MG63 (cell line): ENCODE results near the gene ARID1B. TPM values are rescaled to one million over a fixed set of nuclear protein-coding genes. Genes with fewer than 3 reads are reported as not detected.
"Not testable (repeated sequence)": the region's sequence is repeated elsewhere in the genome, so short reads cannot be mapped to it uniquely, and the experiment has no call there.

Experiments used
- DNase-seq: peaks from one replicate; pipeline ENCODE4 v3.0.0-alpha.2; 2020
- H3K27me3 ChIP-seq: fragments of 250-450 bp; sonication (Bioruptor Pico); 2 replicates; pipeline ENCODE4 v1.5.1; 2020; ENCODE audit warnings: mild to moderate bottlenecking, moderate library complexity
- H3K36me3 ChIP-seq: fragments of 250-450 bp; sonication (Bioruptor Pico); 2 replicates; pipeline ENCODE4 v1.5.1; 2020; ENCODE audit warnings: mild to moderate bottlenecking, moderate library complexity
- H3K4me3 ChIP-seq: fragments of 250-450 bp; sonication (Bioruptor Pico); 2 replicates; pipeline ENCODE4 v1.5.1; 2020; ENCODE audit warnings: mild to moderate bottlenecking, moderate library complexity
- H3K9me3 ChIP-seq: fragments of 250-450 bp; sonication (Bioruptor Pico); 2 replicates; pipeline ENCODE4 v1.5.1; 2020; ENCODE audit warnings: mild to moderate bottlenecking, moderate library complexity
- total RNA-seq: library from RNA; depleted of rRNA; stranded (reverse); fragments of >200 nt; shearing (Covaris generic); gene quantifications from 2 replicates; pipeline ENCODE4 v1.2.3, GENCODE V29; 2014; ENCODE audit warnings: low replicate concordance

The ARID1B gene
- total RNA-seq, 1 experiment from 2014 or later: 9.9 TPM

GRCh38 chr6:156977527-156978291 lies 200.5 kb downstream of the ARID1B start:
- peak; percentile 74 for DNase-seq
- peak overlapping the region; percentile 8; the same call in 1 of the 2 replicates for H3K4me3 ChIP-seq
- H3K36me3 ChIP-seq: no peaks in the 10 kb centered on the region

DNA sequence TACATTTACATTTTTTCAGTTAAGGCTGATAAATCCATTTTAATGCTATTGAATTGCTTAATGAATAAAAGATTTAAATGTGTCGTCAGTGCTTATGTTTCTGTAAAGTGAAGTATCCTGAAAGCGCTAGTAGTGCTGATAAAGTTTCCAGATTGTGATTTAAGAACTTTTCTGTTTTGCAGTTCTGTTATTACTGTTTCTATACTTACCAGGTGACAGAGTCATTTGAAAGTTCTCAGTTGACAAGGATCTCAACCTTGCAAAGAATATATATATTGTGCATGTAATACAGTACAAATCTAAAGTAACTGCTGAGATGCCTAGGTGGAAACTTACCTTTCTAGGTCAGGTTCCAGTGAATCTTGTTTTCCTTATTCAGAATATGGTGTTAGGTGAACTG lies 201.8 kb downstream of the ARID1B start:
- H3K9me3 ChIP-seq: no peaks in the 10 kb centered on the region; the same call in 1 of the 2 replicates
- no peak for DNase-seq

More at GRCh38 chr6:156977527-156978291, 200.5 kb downstream of the ARID1B start:
- Histone ChIP-seq H3K9me3 (no peaks in the 10 kb centered on the region; the same call in 1 of the 2 replicates), H3K27me3 (no peaks in the 10 kb centered on the region)

DNA sequence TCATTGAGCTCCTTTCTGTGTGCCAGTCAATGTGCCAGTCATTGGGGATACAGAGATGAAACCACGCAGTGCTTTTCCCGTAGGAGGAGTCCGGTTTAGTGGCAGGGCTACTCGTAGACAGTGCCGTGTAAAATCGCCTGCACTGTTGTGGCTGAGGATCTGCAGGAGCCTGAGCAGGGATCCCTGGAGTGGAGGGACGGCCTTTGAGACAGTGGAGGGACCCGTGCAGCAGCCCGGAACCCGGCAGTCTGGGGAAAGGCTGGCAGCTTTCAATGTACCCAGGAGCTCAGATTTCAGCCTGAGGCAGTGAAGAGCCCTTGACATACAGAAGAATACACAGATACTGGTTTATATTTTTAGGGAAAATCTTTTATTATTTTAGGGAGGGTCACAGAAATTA lies 203.3 kb downstream of the ARID1B start:
- no peak overlapping the region for H3K4me3 ChIP-seq
- no peaks in the 10 kb centered on the region for H3K9me3 ChIP-seq
- peak; percentile 31 for DNase-seq
- H3K27me3 ChIP-seq: no peaks in the 10 kb centered on the region
- H3K36me3 ChIP-seq: no peaks in the 10 kb centered on the region

More for the DNA sequence above, 201.8 kb downstream of the ARID1B start:
- H3K27me3 ChIP-seq: no peaks in the 10 kb centered on the region
- no peaks in the 10 kb centered on the region for H3K36me3 ChIP-seq
- H3K4me3 ChIP-seq: no peak overlapping the region

GRCh38 chr6:156980948-156981347 lies 203.8 kb downstream of the ARID1B start:
- no peaks in the 10 kb centered on the region for H3K27me3 ChIP-seq
- no peak for DNase-seq
- no peak overlapping the region for H3K4me3 ChIP-seq
- H3K36me3 ChIP-seq: no peaks in the 10 kb centered on the region
- no peaks in the 10 kb centered on the region for H3K9me3 ChIP-seq

GRCh38 chr6:156982168-156982567 lies 205.0 kb downstream of the ARID1B start:
- Histone ChIP-seq H3K27me3 (no peaks in the 10 kb centered on the region), H3K36me3 (no peaks in the 10 kb centered on the region), H3K9me3 (no peaks in the 10 kb centered on the region), H3K4me3 (no peak overlapping the region)
- no peak for DNase-seq

GRCh38 chr6:156982864-156983263 lies 205.7 kb downstream of the ARID1B start:
- not testable (repeated sequence) for H3K27me3 ChIP-seq, H3K9me3 ChIP-seq, DNase-seq, H3K4me3 ChIP-seq, H3K36me3 ChIP-seq

DNA sequence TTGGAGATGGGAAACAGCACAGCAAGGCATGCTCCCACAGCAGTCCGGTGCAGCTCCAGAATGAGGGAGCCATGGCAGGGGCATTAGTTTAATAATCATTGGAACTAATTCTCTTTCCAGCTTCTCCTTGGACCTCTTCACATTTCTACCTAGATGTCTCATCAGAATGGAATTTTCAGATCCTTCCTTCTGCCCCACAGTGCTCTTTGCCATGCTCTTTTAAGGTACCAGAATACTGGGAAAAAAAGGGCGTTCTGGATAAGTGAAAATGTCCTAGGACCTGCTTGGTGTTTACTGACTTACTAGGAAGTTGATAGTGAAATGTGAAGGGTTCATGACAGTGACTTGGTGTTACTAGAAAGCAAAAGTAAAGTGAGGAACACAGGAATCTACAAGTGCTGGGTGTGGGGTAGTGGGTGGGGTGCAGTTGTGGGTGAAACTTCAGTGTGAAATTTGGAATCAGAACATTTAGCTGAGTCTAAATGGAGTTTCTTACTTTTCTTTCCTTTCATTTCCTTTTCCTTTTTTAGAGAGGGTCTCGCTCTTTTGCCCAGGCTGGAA lies 207.1 kb downstream of the ARID1B start:
- no peaks in the 10 kb centered on the region for H3K9me3 ChIP-seq
- no peaks in the 10 kb centered on the region for H3K36me3 ChIP-seq
- H3K4me3 ChIP-seq: no peak overlapping the region
- no peaks in the 10 kb centered on the region for H3K27me3 ChIP-seq
- DNase-seq: no peak

- no peaks in the 10 kb centered on the region for H3K27me3 ChIP-seq
- no peak for DNase-seq
- no peaks in the 10 kb centered on the region for H3K36me3 ChIP-seq
- no peaks in the 10 kb centered on the region for H3K9me3 ChIP-seq
- no peak overlapping the region for H3K4me3 ChIP-seq
Observed at GRCh38 chr6:156985309-156985708, 208.1 kb downstream of the ARID1B start.

DNA sequence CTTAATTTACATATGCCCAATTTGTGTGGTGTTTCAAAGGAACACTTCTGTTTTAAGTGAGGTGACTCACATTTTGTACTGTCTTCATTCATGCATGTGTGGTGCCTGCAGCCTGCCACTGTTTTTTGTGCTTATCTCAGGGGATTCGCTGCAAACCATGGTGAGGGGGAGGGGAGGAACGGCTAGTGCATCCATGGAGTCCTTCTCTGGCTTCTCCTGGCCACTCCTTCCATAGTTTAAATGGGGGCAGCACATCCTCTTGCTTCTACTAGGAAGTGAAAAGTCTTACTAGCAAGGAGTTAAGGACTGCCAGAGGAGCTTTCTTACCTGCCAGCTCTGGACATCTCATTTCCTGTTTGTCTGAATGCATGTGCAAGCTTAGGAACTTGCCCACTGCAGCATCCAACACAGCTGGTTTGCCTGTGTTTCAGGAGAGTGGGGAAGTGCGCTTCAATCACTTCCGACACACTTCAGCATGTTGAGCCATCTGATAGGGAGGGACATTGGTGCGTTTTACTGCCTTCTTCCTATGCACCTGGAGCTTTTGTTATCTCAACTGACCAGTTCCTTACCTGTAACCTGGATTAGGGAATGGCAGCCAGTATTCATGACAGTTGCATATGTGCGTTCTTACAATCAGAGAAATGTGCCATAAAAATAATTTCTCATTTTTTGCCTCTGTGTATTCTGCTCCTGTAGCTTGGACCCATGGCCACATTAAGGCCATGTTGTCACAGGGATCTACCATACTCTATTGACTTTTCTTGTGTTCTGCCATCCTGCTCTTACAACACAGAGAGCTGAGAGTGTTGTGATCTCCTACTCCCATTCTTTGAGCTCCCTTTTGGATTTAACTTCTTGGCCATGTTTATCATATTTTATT lies 211.3 kb downstream of the ARID1B start:
- Histone ChIP-seq H3K4me3 (no peak overlapping the region), H3K27me3 (no peaks in the 10 kb centered on the region), H3K9me3 (no peaks in the 10 kb centered on the region), H3K36me3 (no peaks in the 10 kb centered on the region)
- DNase-seq: no peak

DNA sequence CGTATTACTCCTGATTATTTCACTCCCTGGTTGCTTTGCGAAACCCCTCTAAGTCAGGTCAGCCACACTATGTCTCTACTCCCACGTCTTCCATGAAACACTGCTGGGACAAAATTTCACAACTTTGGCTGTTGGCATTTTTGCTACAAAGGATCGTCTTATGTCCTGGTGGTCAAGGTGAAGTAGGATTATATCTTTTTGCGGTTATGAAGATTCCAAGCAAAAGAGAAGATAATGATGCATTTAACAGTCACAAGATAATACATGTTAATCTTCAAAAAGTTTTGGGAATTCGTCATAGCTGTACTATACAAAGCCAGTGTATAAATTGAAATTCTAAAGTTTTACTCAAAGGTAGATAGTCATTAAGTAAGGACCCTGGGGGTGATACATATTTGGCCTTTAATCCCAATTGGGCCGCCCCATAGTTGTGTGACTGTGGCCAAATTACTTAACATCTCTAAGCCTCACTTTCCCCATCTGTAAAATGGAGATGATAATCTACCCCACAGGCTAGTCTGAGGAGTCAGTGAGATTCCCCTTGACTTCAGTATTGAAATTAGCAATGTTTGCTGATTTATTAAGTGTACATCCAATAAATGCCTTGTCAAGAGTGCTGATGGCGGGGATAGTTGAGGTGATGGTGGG lies 212.1 kb downstream of the ARID1B start:
- Histone ChIP-seq H3K9me3 (no peaks in the 10 kb centered on the region), H3K4me3 (no peak overlapping the region), H3K27me3 (no peaks in the 10 kb centered on the region), H3K36me3 (no peaks in the 10 kb centered on the region)
- no peak for DNase-seq

DNA sequence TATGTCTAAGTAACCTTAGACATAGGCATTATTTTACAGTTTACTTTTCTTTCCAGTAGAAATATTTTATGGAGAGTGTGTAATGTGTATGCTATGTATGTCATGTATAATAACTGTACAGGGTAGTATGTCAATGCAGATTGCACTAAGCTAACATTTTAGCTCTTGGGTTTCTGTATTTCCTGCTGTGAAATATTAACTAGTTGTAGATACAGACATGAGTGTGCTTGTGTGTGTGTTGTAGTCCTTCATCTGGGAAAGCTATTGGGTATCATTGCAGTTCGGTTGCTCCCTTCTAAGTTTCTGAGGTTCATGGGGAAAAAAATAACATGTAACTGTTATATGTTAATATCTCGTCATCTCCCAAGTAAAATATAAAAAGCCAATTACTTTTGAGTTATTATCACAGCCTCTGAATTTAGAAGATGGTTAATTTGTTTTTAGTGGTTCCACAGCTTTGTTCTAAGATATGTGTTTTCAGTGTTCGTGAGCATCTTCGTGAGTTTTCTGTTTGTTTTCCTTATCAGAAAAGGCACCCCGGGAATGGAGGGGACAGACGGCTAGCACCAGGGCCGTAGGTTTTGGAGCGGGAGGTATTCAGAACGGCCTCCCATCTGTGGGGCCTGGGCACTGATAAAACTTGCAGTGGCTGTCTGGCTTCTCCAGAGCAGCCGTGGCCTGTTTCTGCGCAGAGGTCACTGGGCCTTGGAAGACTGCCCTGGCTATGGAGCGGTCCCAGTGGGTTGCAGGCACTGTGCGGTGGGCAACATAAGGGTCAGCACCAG lies 215.0 kb downstream of the ARID1B start:
- Histone ChIP-seq H3K36me3 (no peaks in the 10 kb centered on the region), H3K4me3 (no peak overlapping the region), H3K9me3 (no peaks in the 10 kb centered on the region), H3K27me3 (no peaks in the 10 kb centered on the region)
- DNase-seq: no peak

GRCh38 chr6:156993713-156994112 lies 216.5 kb downstream of the ARID1B start:
- Histone ChIP-seq H3K27me3 (no peaks in the 10 kb centered on the region), H3K36me3 (no peaks in the 10 kb centered on the region), H3K4me3 (no peak overlapping the region), H3K9me3 (no peaks in the 10 kb centered on the region)
- DNase-seq: no peak

- H3K36me3 ChIP-seq: no peaks in the 10 kb centered on the region
- no peak overlapping the region for H3K4me3 ChIP-seq
- no peaks in the 10 kb centered on the region for H3K27me3 ChIP-seq
- no peaks in the 10 kb centered on the region for H3K9me3 ChIP-seq
- DNase-seq: no peak
Observed at GRCh38 chr6:156994215-156995076, 217.3 kb downstream of the ARID1B start.

- DNase-seq: no peak
- H3K27me3 ChIP-seq: no peaks in the 10 kb centered on the region
Observed at GRCh38 chr6:156995502-156995901, 218.3 kb downstream of the ARID1B start.

DNA sequence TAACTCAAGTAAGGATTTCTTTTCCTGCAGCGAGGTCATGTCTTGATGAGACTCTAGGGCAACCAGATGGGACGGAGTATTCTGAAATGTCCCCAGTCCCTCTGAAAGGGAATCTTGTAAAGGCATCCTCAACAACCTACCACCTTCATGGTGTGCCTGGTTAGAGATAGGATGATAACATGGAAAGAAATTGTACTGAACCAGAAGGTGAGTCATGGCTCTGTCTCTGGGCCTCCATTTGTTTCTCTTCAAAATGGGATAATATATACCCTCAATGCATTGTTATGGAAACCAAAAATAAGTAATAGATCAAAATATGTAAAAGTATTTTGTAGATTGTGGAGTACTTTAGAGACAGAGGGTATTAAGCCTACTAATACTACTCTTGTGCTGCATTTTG lies 219.1 kb downstream of the ARID1B start:
- Histone ChIP-seq H3K27me3 (no peaks in the 10 kb centered on the region), H3K9me3 (no peaks in the 10 kb centered on the region), H3K36me3 (no peaks in the 10 kb centered on the region), H3K4me3 (no peak overlapping the region)
- no peak for DNase-seq

More at GRCh38 chr6:156995502-156995901, 218.3 kb downstream of the ARID1B start:
- Histone ChIP-seq H3K36me3 (no peaks in the 10 kb centered on the region), H3K4me3 (no peak overlapping the region), H3K9me3 (no peaks in the 10 kb centered on the region)
